HG02642 (cell line): Measurements from ENCODE around the gene DIDO1.
"Not testable (repeated sequence)": the region's sequence is repeated elsewhere in the genome, so short reads cannot be mapped to it uniquely, and the experiment has no call there.

ENCODE experiments used
- ATAC-seq: cut with Tn5 transposase; IDR thresholded peaks from one replicate; pipeline ENCODE4 v1.9.1; 2021; ENCODE audit warnings: mild to moderate bottlenecking; ENCODE audit not compliant: unreplicated experiment, poor library complexity

DIDO1 gene

DNA sequence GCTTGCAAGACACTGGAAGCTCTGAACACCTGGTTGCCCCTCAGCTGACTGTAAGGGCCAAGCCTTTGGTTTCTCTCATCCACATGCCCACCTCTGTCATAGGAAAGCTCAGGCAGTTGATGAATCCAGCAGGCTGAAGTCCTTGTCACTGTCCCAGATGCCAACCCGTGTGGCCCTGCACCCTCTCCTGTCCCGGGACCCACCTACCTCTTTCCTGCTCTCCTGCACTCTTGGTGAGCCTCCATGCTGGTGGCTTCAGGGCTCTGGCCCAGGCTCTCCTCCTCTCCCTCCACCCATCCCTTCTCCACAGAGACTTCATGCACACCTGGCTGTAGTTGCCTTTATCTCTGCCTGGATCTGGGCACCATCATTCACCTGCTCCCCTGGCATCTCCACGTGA, 7.7 kb upstream of the DIDO1 start:
- ATAC-seq, result no peak

DNA sequence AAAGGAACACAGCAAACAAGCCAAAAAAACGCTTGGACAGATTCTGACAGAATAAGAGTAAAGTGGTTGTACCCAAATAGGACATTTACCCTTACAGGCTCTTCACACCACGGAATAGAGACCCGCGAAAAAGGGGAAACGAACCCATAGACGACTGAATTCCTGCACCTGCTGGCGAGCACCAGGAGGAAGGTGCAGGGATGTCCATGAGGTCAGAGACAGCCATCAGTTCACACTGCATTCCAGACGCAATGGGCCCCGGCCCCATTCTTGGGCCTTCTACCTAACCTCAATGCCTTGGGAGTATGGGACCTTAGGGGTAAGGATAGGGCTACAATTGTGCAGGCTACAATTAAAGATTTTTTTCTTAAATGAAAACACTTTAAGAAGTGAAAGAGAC, 5.2 kb upstream of the DIDO1 start:
- no peak for ATAC-seq

DNA sequence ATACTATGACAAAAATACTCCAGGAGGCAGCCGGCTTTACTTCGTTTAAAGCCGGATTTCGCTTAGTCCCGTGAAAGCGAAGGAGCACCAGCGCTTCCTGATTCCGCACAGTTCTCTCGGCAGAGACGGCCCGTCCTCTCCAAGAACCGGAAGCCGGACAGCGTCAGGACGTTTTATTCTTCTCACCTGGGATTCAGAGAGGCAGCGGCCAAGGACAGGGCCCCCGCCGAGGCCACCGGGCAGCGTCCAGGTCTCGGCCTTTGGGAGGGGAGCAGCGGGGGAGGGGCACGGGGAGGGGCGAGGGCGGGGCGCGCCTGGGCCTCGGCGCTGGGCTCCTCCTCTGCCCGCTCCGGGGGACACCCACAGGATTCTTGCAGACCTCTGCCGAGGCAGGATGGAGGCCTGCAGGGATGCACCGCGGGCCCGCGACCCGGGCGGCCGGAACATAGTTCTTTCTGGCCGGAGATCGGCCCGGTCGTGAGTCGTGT, 2.8 kb upstream of the DIDO1 start:
- peak; percentile 21 for ATAC-seq

DNA sequence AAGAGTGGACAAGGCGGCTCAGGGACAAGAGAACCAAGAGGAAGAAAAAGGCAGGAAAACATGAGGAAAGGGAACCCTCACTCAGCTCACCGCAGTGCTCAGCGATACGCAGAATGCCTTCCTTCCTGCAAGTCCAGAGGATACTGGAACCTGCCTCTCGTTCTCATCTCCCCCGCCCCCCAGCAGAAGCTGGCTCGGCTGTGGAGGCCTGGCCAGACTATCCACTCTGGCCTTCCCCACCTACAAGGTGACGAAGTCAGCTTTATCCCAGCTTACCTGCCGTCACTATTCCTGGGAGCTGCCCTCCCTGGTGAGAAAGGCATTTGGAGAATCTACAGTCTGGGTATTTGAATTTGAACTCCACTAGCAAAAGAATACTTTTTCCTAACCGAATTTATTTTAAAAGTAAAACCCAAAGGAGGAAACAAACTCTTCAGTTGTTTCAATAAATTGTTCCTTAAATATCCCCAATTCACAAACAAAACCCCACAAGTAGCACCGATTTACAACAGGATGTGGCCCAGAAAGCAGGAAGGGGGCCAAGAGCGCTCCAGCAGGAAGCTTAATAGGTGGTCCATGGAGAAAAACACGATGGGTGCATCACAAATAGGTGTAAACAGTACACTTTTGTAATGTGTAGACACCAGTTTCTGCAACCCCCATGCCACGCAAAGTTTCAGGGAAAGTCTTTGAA, 2.1 kb upstream of the DIDO1 start:
- no peak for ATAC-seq

DNA sequence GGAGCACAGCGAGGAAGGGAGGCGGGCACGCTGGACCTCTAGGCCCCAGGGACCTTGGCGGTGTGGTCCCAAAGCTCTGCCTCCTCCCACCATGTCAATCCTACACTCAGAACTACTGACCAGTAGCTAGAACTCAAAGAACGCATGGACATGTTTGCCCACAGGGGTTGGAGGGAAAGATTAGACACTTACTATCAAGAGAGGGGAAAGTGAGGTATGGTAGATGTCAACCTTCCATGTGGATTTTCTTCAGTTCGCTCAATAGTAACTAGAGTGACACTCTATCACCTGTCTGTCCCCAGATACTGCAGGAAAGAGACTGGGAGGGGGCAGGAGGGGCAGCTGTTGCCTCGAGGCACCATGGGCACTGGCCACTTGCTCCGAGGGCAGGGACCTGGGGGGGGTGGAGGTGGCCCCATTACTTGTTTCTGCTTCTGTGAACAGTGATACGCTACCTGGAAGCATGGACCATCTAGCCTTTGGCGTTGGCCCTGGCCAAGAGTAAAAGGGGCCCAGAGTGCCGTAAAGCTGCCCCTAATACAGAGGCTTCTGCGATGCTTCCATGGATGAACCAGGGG, 912 bp upstream of the DIDO1 start:
- no peak for ATAC-seq

DNA sequence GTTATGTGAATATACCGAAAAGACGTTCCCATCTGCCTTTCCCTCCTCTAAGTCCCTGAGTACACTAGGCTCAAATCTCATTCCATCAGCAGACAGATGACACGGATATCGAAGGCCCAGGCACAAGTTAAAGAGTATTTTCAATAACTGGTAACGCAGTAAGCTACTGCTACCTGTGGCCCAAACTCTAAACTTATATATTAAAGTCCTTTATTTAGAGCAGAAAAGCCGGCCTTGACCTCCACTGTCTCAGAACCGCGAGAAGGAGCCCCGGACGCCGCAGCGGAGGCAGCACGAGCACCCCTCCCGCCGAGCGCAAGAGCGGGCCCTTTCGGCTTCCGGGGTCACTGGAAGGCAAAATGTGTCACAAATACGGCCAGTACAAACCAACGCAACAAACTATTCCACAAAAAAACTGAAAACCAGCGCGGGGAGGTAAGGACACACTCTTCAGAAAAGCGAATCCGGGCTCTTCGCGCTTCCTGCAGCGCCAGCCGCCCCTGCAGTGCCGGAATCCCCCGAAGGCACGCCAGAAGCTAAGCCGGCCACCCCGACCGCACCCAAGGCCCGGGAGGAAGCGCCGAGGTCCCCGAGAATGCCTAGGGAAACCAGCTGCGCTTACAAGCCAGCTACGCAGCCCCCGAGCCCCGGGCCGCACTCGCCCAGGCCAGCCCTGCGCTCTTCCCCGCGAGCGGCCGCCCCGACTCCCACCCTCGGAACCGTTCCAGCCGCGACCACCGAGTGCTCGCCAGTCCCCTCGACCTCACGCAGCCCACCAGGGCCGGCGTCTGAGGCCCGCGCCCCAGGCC, 681 bp downstream of the DIDO1 start:
- peak; percentile 29 for ATAC-seq

DNA sequence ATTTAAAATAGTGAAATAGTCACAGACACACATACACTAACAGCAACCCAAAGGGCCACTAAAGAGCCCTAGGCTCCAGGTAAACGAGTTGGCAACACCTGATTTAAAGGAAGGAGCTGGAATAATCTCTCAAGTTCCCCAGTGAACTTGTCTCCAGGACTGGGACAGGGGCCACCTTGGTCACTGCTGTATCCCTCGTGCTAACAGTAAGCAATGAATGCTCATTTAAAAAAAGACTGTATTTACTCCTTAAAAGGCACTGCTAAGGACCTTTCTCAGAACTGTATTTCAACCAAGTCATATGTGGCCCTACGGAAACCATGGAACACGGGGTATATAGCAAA, 1.3 kb downstream of the DIDO1 start:
- ATAC-seq, result no peak

DNA sequence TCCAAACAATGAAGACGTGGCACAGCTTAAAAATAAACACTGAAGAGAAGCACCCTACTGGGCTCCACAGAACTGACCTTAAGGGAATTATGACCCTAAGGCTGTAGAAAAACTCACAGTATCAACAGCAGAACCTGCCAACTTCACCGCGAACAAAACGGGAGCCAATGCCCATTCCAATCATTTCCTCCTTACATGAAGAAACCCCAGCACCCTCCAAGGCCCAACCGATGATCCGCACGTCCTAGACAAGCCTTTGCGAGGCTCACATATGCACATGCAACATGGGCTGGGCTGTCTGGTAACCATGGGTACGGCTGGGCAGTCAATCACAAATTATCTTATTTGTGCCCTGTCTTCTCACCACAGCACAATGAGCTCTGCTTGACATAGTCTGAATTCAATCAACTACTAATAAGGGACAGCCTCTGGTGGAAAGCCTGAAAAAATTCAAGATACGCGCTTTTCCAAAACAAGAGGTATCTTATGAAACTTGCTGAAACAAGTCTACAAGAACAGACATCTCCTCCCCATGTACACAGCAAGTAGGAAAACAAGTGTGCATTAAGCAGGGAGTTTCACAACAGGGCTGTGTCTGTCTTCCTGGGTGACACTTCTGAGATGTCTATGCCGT, 1.7 kb downstream of the DIDO1 start:
- ATAC-seq, result no peak

DNA sequence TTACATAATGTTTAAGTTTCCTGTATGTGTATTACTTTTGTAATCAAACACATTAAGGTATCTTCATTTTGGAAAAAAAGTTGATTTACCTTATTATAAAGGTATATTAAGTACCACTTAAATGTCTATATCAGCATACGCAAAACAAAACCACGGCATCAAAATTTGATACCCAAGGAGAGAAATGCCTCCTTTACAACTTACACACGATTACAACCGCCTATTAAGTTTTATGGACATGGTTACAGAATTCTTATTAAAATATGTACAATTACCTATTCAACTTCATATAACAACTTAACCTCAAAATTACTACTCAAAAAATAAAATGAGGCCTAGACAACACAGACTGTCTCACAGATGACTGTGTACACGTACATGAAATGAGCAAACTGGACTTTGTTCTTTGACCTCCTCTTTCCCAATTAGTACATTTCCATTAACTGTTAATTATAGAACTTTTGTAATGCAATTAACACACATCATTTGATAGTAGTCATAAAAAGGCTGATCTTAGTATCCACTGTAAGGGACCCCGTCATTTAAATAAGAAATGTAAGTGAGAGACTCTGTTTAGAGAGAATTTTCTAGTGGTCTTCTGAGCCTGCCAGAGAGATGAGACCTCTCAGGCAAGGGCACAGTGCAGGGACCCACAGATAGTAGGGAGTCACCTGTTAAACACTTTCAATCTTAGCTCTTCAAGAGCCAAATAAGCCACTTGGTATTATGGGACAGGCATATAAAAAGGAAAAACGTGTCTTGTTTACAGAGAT, 2.5 kb downstream of the DIDO1 start:
- ATAC-seq, result no peak

DNA sequence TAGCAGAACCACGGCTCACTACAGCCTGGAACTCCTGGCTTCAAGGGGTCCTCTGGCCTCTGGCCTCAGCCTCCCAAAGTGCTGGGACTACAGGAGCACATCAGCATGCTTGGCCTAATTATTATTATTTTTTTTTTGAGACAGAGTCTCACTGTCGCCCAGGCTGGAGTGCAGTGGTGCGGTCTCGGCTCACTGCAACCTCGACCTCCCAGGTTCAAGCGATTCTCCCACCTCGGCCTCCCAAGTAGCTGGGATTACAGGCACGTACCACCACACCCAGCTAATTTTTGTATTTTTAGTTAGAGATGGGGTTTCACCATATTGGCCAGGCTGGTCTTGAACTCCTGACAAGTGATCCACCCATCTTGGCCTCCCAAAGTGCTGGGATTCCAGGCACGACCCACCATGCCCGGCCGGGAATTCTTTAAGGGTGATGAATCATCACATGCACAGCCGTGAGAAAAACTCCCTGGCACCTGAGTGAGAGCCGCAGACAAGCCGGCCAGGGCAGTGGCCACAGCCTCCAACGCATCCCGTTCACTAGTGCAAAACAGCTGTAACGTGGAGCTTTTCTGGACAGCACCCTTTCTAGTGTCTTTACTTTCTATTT, 3.1 kb downstream of the DIDO1 start:
- not testable (repeated sequence) for ATAC-seq

DNA sequence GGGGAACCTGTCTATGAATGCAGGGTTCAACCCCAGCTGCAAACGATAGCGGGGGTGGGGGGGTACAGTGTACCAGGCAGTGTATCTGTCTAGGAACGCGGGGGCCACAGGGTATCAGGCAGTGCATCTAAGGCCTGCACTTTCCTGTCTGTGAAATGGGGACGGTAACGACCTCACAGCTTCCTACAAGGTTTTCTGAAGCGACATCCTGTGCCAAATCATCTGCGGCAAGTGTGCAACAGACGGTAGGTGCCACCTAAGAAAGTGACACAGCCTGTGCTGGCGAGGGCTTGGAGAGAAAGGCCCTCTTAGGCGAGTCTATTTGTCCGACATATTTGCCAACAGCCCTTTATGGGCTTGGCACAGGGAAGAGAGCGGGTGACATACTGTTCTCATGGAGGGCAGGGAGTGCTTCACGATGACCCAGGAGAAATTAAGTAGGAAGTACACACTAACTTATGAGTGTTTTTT, 3.8 kb downstream of the DIDO1 start:
- no peak for ATAC-seq

DNA sequence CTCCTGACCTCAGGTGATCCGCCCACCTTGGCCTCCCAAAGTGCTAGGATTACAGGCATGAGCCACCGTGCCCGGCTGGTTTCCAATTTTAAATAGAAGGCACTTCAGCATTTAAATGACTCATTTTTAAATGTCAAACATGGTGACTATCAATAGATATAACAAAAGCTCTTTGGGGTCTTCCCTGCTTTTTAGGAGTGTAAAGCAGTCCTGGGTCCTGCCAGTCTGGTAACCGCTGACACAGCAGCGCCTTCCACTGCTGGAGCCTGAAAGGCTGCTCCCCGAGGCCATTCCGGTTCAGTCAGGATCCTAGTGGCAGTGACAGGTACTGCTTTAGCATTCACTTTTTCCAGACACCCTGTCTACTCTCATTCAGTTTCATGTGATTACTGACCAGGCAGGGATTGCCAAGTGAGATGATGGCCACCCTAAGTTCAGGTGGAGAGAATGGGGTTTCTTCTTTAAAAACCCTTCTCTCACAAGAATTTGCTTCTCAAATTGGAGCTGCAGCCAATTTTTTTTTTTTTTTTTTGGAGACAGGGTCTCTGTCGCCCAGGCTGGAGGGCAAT, 5.1 kb downstream of the DIDO1 start:
- ATAC-seq, result no peak

DNA sequence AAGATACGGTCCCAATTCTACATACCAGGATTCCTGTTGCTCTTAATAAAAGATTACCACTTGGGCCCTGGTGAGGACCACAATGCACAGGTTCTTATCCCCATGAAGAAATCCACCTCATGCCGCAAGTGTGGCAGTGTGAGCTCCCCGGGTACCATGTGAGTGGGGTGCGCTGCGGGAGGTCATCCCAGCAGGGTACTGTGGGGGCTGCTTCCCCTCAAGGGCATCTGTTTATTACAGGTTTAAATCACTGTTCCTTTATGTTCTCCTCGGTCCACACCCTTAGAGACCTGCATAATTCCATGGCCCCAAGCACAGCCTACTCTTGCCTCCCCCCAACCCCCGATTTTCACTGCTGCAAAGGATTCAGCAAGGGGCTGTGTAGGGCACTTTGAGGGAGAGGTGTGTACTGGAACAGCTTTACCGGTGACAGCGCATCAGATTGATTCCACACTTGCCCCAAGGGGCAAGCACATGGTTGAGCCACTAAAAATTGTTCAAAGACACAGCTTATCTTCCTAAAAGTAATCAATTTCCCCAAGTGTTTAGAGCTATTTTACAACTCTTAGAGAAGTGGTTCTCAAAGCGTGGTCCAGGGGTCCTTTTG, 6.2 kb downstream of the DIDO1 start:
- no peak for ATAC-seq

DNA sequence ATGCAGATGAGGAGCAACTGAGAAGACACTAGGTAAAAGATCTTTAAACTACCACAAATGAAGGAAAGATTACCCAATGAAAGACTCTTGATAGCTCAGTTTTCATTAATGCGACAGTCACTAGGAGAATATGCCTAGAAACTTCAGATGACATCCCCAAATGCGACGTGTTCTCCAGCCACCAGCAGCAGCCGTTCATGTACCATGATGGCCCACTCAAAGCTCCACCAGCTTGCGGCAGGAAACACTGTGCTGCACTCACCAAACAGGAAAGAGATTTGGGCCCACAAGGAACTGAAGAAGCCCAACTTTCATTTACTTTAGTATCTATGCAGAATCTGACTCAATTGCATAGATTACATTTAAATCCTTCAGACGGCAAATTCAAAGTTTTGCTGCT, 7.5 kb downstream of the DIDO1 start:
- no peak for ATAC-seq

DNA sequence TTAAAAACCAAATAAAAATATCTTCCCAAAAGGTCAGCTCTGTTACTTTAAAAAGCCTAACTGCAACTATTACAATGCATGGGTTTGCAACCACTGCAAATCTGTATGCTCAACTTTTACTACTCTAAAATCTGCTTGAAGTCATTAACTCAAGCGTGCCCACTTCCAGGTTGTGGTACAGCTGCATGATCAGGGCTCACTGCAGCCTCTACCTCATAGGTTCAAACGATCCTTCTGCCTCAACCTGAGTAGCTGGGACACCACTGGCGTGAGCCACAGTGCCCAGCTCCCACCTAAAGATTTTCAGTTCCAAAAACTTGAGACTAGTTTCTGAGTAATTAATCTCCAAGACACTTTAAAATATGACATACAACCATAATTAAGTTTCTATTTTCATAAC, 8.2 kb downstream of the DIDO1 start:
- no peak for ATAC-seq

DNA sequence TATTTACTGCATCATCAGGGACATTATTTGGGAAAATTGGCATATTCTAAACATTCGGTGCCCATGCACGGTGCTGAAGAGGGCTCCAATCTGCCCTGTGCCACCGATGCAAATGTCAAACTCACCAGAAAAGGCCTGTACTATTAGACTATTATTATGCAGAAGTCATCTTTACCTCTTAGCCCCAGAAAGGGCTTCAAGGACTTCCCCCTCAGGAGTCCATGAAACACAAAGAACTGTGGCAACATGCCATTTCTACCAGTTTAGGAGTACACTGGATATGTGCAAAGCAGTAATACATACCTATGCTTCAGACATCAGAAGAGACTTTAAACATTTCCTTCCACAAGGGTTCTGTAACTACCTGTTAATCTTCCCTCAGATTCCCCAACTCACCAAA, 8.6 kb downstream of the DIDO1 start:
- no peak for ATAC-seq

DNA sequence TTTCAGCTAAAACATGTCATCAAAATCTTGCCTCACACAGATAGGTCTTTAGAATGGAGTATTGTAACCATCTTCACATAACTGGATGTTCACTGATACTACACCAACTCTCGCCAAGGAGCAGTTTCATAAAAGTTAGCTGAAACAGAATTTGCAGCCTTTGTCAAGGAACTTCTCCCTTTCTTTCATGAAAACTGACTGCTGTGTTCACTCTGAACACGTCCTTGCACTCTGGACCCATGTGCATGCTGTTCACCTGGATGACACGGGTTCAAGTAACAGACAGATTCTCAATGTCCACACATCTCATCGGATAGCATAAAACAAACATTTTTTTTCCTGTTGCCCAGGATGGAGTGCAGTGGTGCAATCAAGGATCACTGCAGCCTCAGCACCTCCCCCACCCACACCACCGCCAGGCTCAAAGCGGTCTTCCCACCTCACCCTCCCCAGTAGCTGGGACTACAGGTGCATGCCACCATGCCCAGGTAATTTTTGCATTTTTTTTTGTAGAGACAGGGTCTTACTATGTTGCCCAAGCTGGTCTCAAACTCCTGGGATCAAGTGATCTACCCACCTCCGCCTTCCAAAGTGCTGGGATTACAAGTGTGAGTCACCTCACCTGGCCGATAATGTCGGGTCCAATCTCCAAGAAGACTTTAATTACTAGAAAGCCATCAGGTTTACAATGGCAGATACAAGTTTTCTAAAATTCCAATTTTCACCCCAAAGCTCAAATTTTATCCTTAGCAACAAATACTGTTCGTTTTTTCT, 9.4 kb downstream of the DIDO1 start:
- no peak for ATAC-seq

DNA sequence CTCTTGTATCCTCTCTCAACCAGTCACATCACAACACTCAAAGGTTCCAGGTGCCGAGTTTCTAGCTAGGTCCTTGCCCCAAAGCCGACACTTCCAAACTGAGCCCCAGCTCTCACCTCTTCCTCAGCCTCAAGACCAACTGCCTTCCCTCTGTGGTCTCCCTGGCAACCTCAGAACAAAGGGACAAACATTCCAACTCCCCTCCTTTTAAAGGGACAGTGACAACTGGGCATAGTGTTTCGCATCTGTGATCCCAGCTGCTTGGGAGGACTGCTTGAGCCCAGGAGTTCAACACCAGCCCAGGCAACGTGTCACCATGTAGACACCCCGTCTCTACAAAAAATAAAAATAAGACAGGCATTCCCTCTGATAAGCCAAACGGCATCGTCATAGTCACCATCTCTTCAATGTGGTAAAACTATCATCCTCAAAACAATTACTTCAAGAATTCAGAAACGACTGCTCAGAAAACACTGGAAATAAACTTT, 11.3 kb downstream of the DIDO1 start:
- no peak for ATAC-seq
